Measurements from ENCODE around the gene TGM5.

GRCh38 chr15:43214592-43215295 is 52.0 kb downstream of the TGM5 start:
- TF ChIP-seq POLR2A (IDR thresholded peaks at IDR 0.05; ENCODE audit: low read length) (peak; percentile 5), GATA1 (IDR thresholded peaks at IDR 0.05; ENCODE audit: low read depth, low read length) (no peak)
